Esophagus squamous epithelium (tissue), 4 donors: ENCODE measurements around the gene MTOR.

ENCODE experiments used
- CTCF ChIP-seq, 6 experiments: fragments of 450-650 bp in 4 of 6; fragments of 200-600 bp in 2 of 6; sonication (generic) in 2 of 6; IDR thresholded peaks; one replicate each; pipeline ENCODE4 v1.5.1; 2016 to 2019; ENCODE audit warnings: antibody characterized with exemption in 6 of 6, mild to moderate bottlenecking in 4 of 6, moderate library complexity in 4 of 6
- POLR2A ChIP-seq, 4 donors: fragments of 450-650 bp; IDR thresholded peaks; one replicate each; pipeline ENCODE4 v1.6.1; 2017; ENCODE audit warnings: antibody characterized with exemption in 4 of 4, mild to moderate bottlenecking in 4 of 4, moderate library complexity in 3 of 4

- TF ChIP-seq CTCF (IDR thresholded peaks at IDR 0.05) (no peak), POLR2A (IDR thresholded peaks at IDR 0.05) (no peak)
These were observed 93.6 kb downstream of the MTOR start for GRCh38 chr1:11168731-11169130.
